Suprapubic skin (tissue), 4 donors: Measurements from ENCODE around the gene HNRNPLL.

Source experiments
- CTCF ChIP-seq, 2 donors: fragments of 200-600 bp in 1 of 2; fragments of 450-650 bp in 1 of 2; sonication (generic) in 1 of 2; IDR thresholded peaks; one replicate each; pipeline ENCODE4 v1.5.1; 2016 to 2019; ENCODE audit warnings: antibody characterized with exemption in 2 of 2, mild to moderate bottlenecking in 1 of 2, moderate library complexity in 1 of 2
- EP300 ChIP-seq: sonication (generic); formaldehyde crosslinking; IDR thresholded peaks from one replicate; pipeline ENCODE4 v1.6.1; 2017; ENCODE audit warnings: antibody characterized with exemption
- POLR2A ChIP-seq, 2 donors: fragments of 450-650 bp; IDR thresholded peaks; one replicate each; pipeline ENCODE4 v1.6.1; 2017; ENCODE audit warnings: antibody characterized with exemption in 2 of 2, mild to moderate bottlenecking in 2 of 2, moderate library complexity in 2 of 2
- POLR2AphosphoS5 ChIP-seq, 3 donors: sonication (generic); formaldehyde crosslinking; IDR thresholded peaks; one replicate each; pipeline ENCODE4 v1.6.1; 2017; ENCODE audit warnings: antibody characterized with exemption in 3 of 3

- TF ChIP-seq CTCF (IDR thresholded peaks at IDR 0.05) (no peak), POLR2A (IDR thresholded peaks at IDR 0.05) (no peak), POLR2AphosphoS5 (IDR thresholded peaks at IDR 0.05) (no peak), EP300 (no peak)
These were observed 63.6 kb downstream of the HNRNPLL start for GRCh38 chr2:38539086-38539485.
